ENCODE measurements around the gene SEC16A.

SEC16A gene

DNA sequence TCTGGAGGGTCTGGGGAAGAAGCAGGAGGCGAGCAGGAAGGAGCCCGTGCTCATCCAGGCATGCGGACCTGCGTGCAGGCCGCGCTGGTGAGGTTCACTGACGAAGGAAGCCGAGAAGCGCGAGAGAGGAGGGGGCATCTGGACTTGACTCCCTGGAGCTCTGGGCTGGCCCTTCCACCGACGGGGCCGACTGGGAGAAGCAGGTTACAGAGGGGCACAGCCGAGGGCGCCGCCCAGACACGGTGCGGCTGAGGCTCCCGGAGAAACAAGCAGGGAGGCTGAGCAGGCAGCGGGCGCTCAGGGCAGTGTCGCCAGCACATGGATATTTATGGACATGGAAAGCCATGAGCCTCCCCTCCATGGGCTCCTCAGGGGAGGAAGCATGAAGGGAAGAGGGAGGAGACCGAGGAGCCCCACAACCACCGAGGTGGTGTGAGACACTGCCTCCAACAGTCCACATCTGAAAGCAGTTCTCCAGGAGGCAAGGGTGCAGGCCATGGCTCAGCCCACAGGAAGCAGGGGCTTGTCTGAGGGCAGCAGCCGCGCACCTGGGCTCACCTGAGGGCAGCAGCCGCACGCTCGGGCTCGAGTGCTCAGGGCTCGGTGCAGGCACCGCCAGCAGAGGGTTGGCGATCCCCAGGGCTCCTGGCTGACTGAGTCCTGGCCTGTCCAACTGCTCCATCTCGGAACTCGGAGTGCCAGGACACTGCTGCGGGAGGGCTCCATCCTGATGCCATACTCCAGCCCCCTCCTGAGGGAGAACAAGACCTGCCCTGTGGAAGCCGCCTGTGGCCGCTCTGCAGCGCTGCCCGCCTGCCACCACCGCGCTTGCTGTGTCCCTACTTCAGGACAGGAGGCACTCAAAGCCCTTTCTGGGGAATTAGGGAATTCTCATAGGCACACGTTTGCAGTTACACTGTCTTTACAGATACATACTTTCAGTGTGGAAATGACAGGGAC, 27.5 kb downstream of the SEC16A start:
- no peak overlapping the region for H3K4me3 ChIP-seq (replicated peaks; ENCODE audit: low read depth, low read length)
- DNase-seq (ENCODE audit: extremely low read depth, low read depth): no peak
- TF ChIP-seq, protein P1, sequence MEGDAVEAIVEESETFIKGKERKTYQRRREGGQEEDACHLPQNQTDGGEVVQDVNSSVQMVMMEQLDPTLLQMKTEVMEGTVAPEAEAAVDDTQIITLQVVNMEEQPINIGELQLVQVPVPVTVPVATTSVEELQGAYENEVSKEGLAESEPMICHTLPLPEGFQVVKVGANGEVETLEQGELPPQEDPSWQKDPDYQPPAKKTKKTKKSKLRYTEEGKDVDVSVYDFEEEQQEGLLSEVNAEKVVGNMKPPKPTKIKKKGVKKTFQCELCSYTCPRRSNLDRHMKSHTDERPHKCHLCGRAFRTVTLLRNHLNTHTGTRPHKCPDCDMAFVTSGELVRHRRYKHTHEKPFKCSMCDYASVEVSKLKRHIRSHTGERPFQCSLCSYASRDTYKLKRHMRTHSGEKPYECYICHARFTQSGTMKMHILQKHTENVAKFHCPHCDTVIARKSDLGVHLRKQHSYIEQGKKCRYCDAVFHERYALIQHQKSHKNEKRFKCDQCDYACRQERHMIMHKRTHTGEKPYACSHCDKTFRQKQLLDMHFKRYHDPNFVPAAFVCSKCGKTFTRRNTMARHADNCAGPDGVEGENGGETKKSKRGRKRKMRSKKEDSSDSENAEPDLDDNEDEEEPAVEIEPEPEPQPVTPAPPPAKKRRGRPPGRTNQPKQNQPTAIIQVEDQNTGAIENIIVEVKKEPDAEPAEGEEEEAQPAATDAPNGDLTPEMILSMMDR (IDR thresholded peaks at IDR 0.05; ENCODE audit: low read depth, low read length, missing control alignments): no peak

DNA sequence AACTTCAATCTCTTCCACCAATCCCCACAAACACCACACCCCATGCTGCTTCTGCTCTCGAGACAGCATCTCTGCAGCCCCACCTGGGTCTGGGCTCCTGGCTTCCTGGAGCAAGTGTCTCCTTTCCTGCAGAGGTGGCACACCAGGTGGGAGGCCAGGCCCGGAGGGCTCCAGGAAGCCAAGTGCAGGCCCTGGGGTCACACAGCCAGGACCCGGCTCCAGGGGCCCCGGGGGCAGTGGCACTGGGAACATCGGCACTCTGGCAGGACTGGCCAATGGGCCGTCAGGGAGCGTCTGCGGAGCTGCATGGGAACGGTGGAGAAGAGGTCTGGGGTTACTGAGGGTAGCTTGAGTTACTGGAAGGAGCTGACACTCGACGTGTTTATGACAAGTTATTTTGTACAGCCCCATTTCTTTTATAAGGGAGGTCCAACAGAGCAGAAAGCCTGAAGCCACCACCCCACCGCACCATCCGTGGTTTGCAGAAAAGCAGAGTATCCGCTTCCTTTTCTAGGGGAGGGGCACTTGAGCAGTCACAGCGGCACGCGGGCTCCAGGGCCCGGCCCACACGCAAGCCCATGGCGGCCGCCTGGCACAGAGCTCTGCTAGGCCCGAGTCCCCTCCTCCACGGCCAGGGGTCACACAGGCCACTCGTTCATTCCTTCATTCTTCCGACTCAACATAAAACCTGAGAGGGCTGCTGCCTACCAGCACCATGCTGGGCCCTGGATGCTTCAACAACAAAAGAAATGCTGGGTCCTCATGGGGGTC, 28.6 kb downstream of the SEC16A start:
- DNase-seq (ENCODE audit: extremely low read depth, low read depth): no peak
- TF ChIP-seq, protein P1 (IDR thresholded peaks at IDR 0.05; ENCODE audit: low read depth, low read length, missing control alignments): no peak

DNA sequence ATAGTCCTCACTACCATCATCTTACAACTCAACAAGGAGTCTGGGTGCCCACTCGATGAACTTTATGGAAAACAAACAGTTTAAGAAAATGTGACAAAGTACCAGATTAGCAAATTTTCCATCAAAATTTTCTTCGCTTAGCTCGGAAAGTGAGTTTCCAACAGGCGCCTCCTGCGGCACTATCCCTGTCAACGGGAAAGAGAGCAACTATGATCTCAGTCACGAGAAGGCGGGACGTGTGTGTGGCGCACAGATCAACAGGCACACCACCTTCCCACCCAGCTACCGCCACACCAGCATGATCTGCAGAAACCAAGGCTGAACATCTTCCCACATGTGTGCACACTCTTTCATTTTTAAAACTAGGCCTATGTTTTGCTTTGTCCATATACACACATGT, 29.5 kb downstream of the SEC16A start:
- H3K4me3 ChIP-seq (replicated peaks; ENCODE audit: low read depth, low read length): no peak overlapping the region
- TF ChIP-seq, protein P1 (IDR thresholded peaks at IDR 0.05; ENCODE audit: low read depth, low read length, missing control alignments): no peak
- no peak for DNase-seq (ENCODE audit: extremely low read depth, low read depth)

More for the DNA sequence above, 28.6 kb downstream of the SEC16A start:
- H3K4me3 ChIP-seq (replicated peaks; ENCODE audit: low read depth, low read length): no peak overlapping the region

DNA sequence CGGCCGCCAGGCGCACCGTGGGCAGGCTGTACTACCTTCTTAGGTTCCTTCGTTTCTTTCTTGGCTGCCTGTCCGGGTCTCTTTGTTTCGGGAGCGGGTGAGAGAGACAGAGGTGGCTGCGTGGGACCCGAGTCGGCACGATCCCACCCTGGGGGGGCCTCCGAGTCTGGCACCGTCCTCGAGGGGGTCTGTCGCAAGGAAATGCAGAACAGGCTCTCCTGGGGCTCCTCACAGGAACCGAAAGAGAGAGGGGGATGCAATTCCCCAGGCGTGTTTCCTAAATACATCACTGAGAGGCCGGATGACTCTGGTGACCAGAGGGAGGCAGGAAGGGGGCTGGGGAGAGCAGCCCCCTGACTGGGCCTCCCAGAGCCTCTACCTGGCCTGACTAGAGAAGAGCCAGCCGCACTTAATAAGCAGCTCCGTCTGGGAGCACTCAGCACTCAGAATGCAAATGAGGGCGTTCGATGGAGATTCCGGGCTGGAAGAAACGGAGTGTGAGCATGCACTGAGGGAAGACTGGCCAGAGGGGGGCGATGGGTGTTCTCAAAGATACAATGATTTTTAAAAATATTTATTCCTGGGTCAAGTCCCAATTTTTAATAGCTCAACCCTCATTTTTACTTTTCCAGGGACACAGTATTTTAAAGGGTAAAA, 31.5 kb downstream of the SEC16A start:
- TF ChIP-seq, protein P1 (IDR thresholded peaks at IDR 0.05; ENCODE audit: low read depth, low read length, missing control alignments): no peak
- no peak overlapping the region for H3K4me3 ChIP-seq (replicated peaks; ENCODE audit: low read depth, low read length)
- no peak for DNase-seq (ENCODE audit: extremely low read depth, low read depth)

GRCh38 chr9:136448655-136449054, 34.2 kb downstream of the SEC16A start:
- TF ChIP-seq, protein P1 (IDR thresholded peaks at IDR 0.05; ENCODE audit: low read depth, low read length, missing control alignments): no peak
- no peak for DNase-seq (ENCODE audit: extremely low read depth, low read depth)
- no peak overlapping the region for H3K4me3 ChIP-seq (replicated peaks; ENCODE audit: low read depth, low read length)

- no peak overlapping the region for H3K4me3 ChIP-seq (replicated peaks; ENCODE audit: low read depth, low read length)
- TF ChIP-seq, protein P1 (IDR thresholded peaks at IDR 0.05; ENCODE audit: low read depth, low read length, missing control alignments): no peak
- no peak for DNase-seq (ENCODE audit: extremely low read depth, low read depth)
These were observed 35.6 kb downstream of the SEC16A start for GRCh38 chr9:136447173-136447778.

Measured in HFF-Myc (cell line).